H1 (cell line): ENCODE data around the gene PGAM5. TPM values are rescaled to one million over a fixed set of nuclear protein-coding genes. Genes with fewer than 3 reads are reported as not detected.

ENCODE experiments used
- CTCF ChIA-PET: fragments of 300-600 bp; sonication (Branson Sonifier 250); formaldehyde crosslinking; loops from one replicate; lab custom pipeline; 2021; ENCODE audit not compliant: partially characterized antibody; lab: Charles Lee
- POLR2A ChIA-PET: fragments of 300-600 bp; sonication (Branson Sonifier 250); formaldehyde crosslinking; loops from one replicate; lab custom pipeline; 2021; ENCODE audit warnings: inconsistent platforms; ENCODE audit not compliant: partially characterized antibody; lab: Charles Lee
- DNase-seq, 2 experiments: peaks; one replicate each; pipeline versions ENCODE4 v3.0.0 to v3.0.0-alpha.2; 2010 to 2022; ENCODE audit warnings: low spot score in 2 of 2, low read depth in 1 of 2, mixed read lengths in 1 of 2
- FAIRE-seq: peaks from 2 replicates; lab custom pipeline; 2011; peaks lifted over from hg19 to GRCh38; lab: Jason Lieb, UNC
- H2AFZ ChIP-seq: 2 replicates; pipeline ENCODE4 v1.8.1; 2012; ENCODE audit warnings: low read length, inconsistent platforms
- H2AK5ac ChIP-seq: 2 replicates; pipeline ENCODE4 v1.6.1; 2013; ENCODE audit warnings: low read depth, low read length
- H2BK120ac ChIP-seq: replicated peaks from 2 replicates; pipeline ENCODE3; 2013; ENCODE audit warnings: low read depth, low read length, inconsistent platforms
- H2BK12ac ChIP-seq: 2 replicates; pipeline ENCODE4 v1.6.1; 2013; ENCODE audit warnings: low read depth, low read length
- H2BK15ac ChIP-seq: 2 replicates; pipeline ENCODE4 v1.6.1; 2013; ENCODE audit warnings: low read length
- H2BK20ac ChIP-seq: 2 replicates; pipeline ENCODE4 v1.6.1; 2013; ENCODE audit warnings: low read length
- H2BK5ac ChIP-seq: 2 replicates; pipeline ENCODE4 v1.6.1; 2013; ENCODE audit warnings: low read depth, low read length
- H3K14ac ChIP-seq: 2 replicates; pipeline ENCODE4 v1.6.1; 2013; ENCODE audit warnings: inconsistent platforms; ENCODE audit not compliant: insufficient read length
- H3K18ac ChIP-seq: 2 replicates; pipeline ENCODE4 v1.6.1; 2013; ENCODE audit warnings: low read length; ENCODE audit errors: extremely low read depth
- H3K23ac ChIP-seq: 2 replicates; pipeline ENCODE4 v1.6.1; 2013; ENCODE audit warnings: inconsistent platforms; ENCODE audit not compliant: insufficient read length
- H3K23me2 ChIP-seq: 2 replicates; pipeline ENCODE4 v1.6.1; 2013; ENCODE audit warnings: low read depth, low read length
- H3K27ac ChIP-seq: 2 replicates; pipeline ENCODE4 v1.6.1; 2011; ENCODE audit warnings: low read depth, low read length, inconsistent platforms
- H3K27me3 ChIP-seq, 4 experiments: replicated peaks in 1 of 4; 1 replicate in 1 of 4; 2 replicates in 3 of 4; pipeline versions ENCODE4 v1.6.1 to v1.8.1; 2011 to 2013; ENCODE audit warnings: low read length in 3 of 4, mild to moderate bottlenecking in 3 of 4, inconsistent platforms in 2 of 4, mixed read lengths in 2 of 4, moderate library complexity in 1 of 4; ENCODE audit not compliant: control insufficient read depth in 3 of 4, insufficient read depth in 3 of 4; ENCODE audit errors: extremely low read depth in 1 of 4
- H3K36me3 ChIP-seq, 4 experiments: 2 replicates each; pipeline versions ENCODE4 v1.6.1 to v1.8.1; 2011 to 2013; ENCODE audit warnings: mild to moderate bottlenecking in 4 of 4, low read length in 3 of 4, moderate library complexity in 2 of 4, control low read depth in 1 of 4, inconsistent platforms in 1 of 4; ENCODE audit not compliant: insufficient read depth in 4 of 4, control insufficient read depth in 2 of 4
- H3K4ac ChIP-seq: replicated peaks from 2 replicates; pipeline ENCODE3; 2013; ENCODE audit warnings: low read length, low read depth, mixed read lengths, inconsistent platforms; ENCODE audit not compliant: insufficient read length
- H3K4me1 ChIP-seq, 4 experiments: replicated peaks in 1 of 4; 1 replicate in 1 of 4; 2 replicates in 3 of 4; pipeline versions ENCODE4 v1.6.1 to v1.8.1; 2011 to 2013; ENCODE audit warnings: low read length in 3 of 4, inconsistent platforms in 2 of 4, mixed read lengths in 1 of 4; ENCODE audit not compliant: insufficient read depth in 4 of 4, control insufficient read depth in 3 of 4
- H3K4me2 ChIP-seq, 2 experiments: 2 replicates each; pipeline versions ENCODE4 v1.6.1 to v1.8.1; 2011 to 2013; ENCODE audit warnings: low read depth in 2 of 2, low read length in 2 of 2, control low read depth in 1 of 2, inconsistent platforms in 1 of 2, mild to moderate bottlenecking in 1 of 2; ENCODE audit not compliant: insufficient read depth in 1 of 2
- H3K4me3 ChIP-seq, 4 experiments: fragments of 200-600, 300-600 bp in 1 of 4; sonication (generic), shearing (Covaris generic), sonication (Bioruptor Twin) in 1 of 4; 2 replicates each; pipeline versions ENCODE4 v1.5.1 to v1.8.1; 2011 to 2016; ENCODE audit warnings: low read length in 4 of 4, low read depth in 3 of 4, control low read depth in 2 of 4, inconsistent platforms in 2 of 4, mild to moderate bottlenecking in 2 of 4, mixed read lengths in 1 of 4, moderate library complexity in 1 of 4; ENCODE audit not compliant: insufficient read depth in 2 of 4; ENCODE audit errors: extremely low read depth in 1 of 4
- H3K56ac ChIP-seq: replicated peaks from 2 replicates; pipeline ENCODE3; 2013; ENCODE audit warnings: low read depth, mild to moderate bottlenecking, mixed read lengths, low read length, inconsistent platforms; ENCODE audit not compliant: insufficient read length
- H3K79me1 ChIP-seq: 2 replicates; pipeline ENCODE4 v1.6.1; 2013; ENCODE audit warnings: low read depth, low read length, control low read depth
- H3K79me2 ChIP-seq, 2 experiments: 2 replicates each; pipeline versions ENCODE4 v1.6.1 to v1.8.1; 2012 to 2013; ENCODE audit warnings: low read length in 2 of 2, mild to moderate bottlenecking in 2 of 2, inconsistent platforms in 1 of 2; ENCODE audit not compliant: insufficient read depth in 2 of 2, control insufficient read depth in 1 of 2
- H3K9ac ChIP-seq, 4 experiments: replicated peaks in 1 of 4; 1 replicate in 1 of 4; 2 replicates in 3 of 4; pipeline versions ENCODE4 v1.6.1 to v1.8.1; 2011 to 2013; ENCODE audit warnings: low read depth in 3 of 4, low read length in 3 of 4, control low read depth in 2 of 4, mild to moderate bottlenecking in 2 of 4, moderate library complexity in 2 of 4, inconsistent platforms in 1 of 4; ENCODE audit errors: extremely low read depth in 1 of 4
- H3K9me3 ChIP-seq, 2 experiments: 2 replicates each; pipeline versions ENCODE4 v1.6.1 to v1.8.1; 2012 to 2013; ENCODE audit warnings: mild to moderate bottlenecking in 2 of 2, moderate library complexity in 2 of 2, control low read depth in 1 of 2, inconsistent platforms in 1 of 2, low read depth in 1 of 2, low read length in 1 of 2, mixed read lengths in 1 of 2; ENCODE audit not compliant: insufficient read depth in 2 of 2
- H4K20me1 ChIP-seq, 2 experiments: replicated peaks in 1 of 2; 2 replicates each; pipeline versions ENCODE3 to v1.8.1; 2011 to 2013; ENCODE audit warnings: inconsistent platforms in 2 of 2, low read length in 2 of 2, mild to moderate bottlenecking in 1 of 2; ENCODE audit not compliant: insufficient read depth in 2 of 2, control insufficient read depth in 1 of 2
- H4K5ac ChIP-seq: 2 replicates; pipeline ENCODE4 v1.6.1; 2013; ENCODE audit warnings: low read length, low read depth, mixed read lengths, inconsistent platforms; ENCODE audit not compliant: insufficient read length
- H4K8ac ChIP-seq: 2 replicates; pipeline ENCODE4 v1.8.0; 2013; ENCODE audit warnings: mild to moderate bottlenecking, moderate library complexity, low read length, inconsistent platforms; ENCODE audit not compliant: insufficient read depth; ENCODE audit errors: extremely low read depth
- H4K91ac ChIP-seq: replicated peaks from 2 replicates; pipeline ENCODE3; 2013; ENCODE audit warnings: low read length, mixed read lengths, inconsistent platforms; ENCODE audit not compliant: insufficient read length
- EZH2 ChIP-seq: fragments of 200-600 bp; sonication (generic); IDR thresholded peaks from 2 replicates; pipeline ENCODE4 v1.7.1; 2012; ENCODE audit warnings: low read depth, mild to moderate bottlenecking, moderate library complexity, low read length, inconsistent platforms; ENCODE audit not compliant: severe bottlenecking
- GABPA ChIP-seq: IDR thresholded peaks from 2 replicates; pipeline ENCODE4 v1.6.1; 2011; ENCODE audit warnings: mild to moderate bottlenecking, low read length, moderate library complexity, borderline replicate concordance; ENCODE audit not compliant: insufficient read depth
- GTF2F1 ChIP-seq: IDR thresholded peaks from 2 replicates; pipeline ENCODE4 v1.6.1; 2012; ENCODE audit warnings: low read depth, low read length, improper control_type of control experiment, borderline replicate concordance
- HDAC2 ChIP-seq, 2 experiments: fragments of 300-600 bp in 1 of 2; sonication (generic) in 1 of 2; IDR thresholded peaks; 2 replicates each; pipeline ENCODE4 v1.6.1; 2011 to 2012; ENCODE audit warnings: low read depth in 2 of 2, low read length in 2 of 2, mild to moderate bottlenecking in 2 of 2, moderate library complexity in 2 of 2, borderline replicate concordance in 1 of 2, inconsistent platforms in 1 of 2
- KDM1A ChIP-seq: fragments of 200-600, 300-600 bp; sonication (generic); IDR thresholded peaks from 2 replicates; pipeline ENCODE4 v1.7.1; 2016; ENCODE audit warnings: mild to moderate bottlenecking, low read length, borderline replicate concordance
- NANOG ChIP-seq: IDR thresholded peaks from 2 replicates; pipeline ENCODE4 v1.6.1; 2011; ENCODE audit warnings: low read length, low read depth, mild to moderate bottlenecking, inconsistent platforms; ENCODE audit not compliant: insufficient read depth, poor library complexity, severe bottlenecking
- POLR2A ChIP-seq, 2 experiments: IDR thresholded peaks; 1 replicate in 1 of 2; 2 replicates in 1 of 2; pipeline ENCODE4 v1.6.1; 2011; ENCODE audit warnings: low read depth in 2 of 2, low read length in 2 of 2, mild to moderate bottlenecking in 2 of 2; ENCODE audit errors: control extremely low read depth in 1 of 2
- POLR2AphosphoS5 ChIP-seq: IDR thresholded peaks from 2 replicates; pipeline ENCODE4 v1.6.1; 2011; ENCODE audit warnings: low read depth, low read length
- RBBP5 ChIP-seq: IDR thresholded peaks from 2 replicates; pipeline ENCODE4 v1.7.1; 2012; ENCODE audit warnings: low read depth, mild to moderate bottlenecking, inconsistent platforms, low read length, moderate library complexity, borderline replicate concordance
- RXRA ChIP-seq: IDR thresholded peaks from 2 replicates; pipeline ENCODE4 v1.6.1; 2011; ENCODE audit warnings: low read depth, mild to moderate bottlenecking, low read length, moderate library complexity; ENCODE audit not compliant: insufficient read depth
- SIX5 ChIP-seq: IDR thresholded peaks from 2 replicates; pipeline ENCODE4 v1.6.1; 2011; ENCODE audit warnings: mild to moderate bottlenecking, low read depth, low read length
- YY1 ChIP-seq: IDR thresholded peaks from 2 replicates; pipeline ENCODE4 v1.6.1; 2011; ENCODE audit warnings: low read depth, mild to moderate bottlenecking, low read length
- WGBS, 2 experiments: shearing (Covaris generic) in 1 of 2; methylation state at CpG; one replicate each; pipeline versions ENCODE4 v1.1.6 to v1.1.7; 2013 to 2015; ENCODE audit warnings: low lambda C conversion rate in 2 of 2, mixed read lengths in 2 of 2, inconsistent platforms in 1 of 2, low coverage in 1 of 2, missing lambda C conversion rate in 1 of 2; ENCODE audit not compliant: insufficient replicate concordance in 2 of 2, insufficient coverage in 1 of 2, insufficient read length in 1 of 2; ENCODE audit errors: extremely low coverage in 1 of 2, missing lambda C conversion rate in 1 of 2; 5-methylcytosine and 5-hydroxymethylcytosine counted together
- polyA plus RNA-seq, 7 experiments: library from polyadenylated mRNA; depleted of rRNA in 3 of 7; stranded (reverse) in 5 of 7; unstranded in 2 of 7; fragments of >200 nt in 5 of 7; fragments of 200-250 nt in 2 of 7; gene quantifications; 1 replicate in 5 of 7; 2 replicates in 1 of 7; 4 replicates in 1 of 7; pipeline versions ENCODE4 v1.2.1 to v1.2.3, GENCODE V29; 2011 to 2013; ENCODE audit warnings: missing spikeins in 2 of 7, mixed read lengths in 2 of 7
- total RNA-seq: library from RNA; stranded (reverse); fragmentation: NEBNext Ultra II Directional; extraction: Animal tissue kit (Norgen Biotek cat#: 25700); gene quantifications from 2 replicates; pipeline ENCODE4 v1.2.1, GENCODE V29; 2021
- TF ChIP-seq, protein P1 (sequence below): IDR thresholded peaks from 2 replicates; pipeline ENCODE4 v1.6.1; 2012; ENCODE audit warnings: inconsistent platforms

The PGAM5 gene
- total and polyA plus RNA-seq, 2 of the 8 experiments (the other 6 are each of a cell fraction or from before 2014, with no cell fraction given) = 66.4 to 84.0 TPM

DNA sequence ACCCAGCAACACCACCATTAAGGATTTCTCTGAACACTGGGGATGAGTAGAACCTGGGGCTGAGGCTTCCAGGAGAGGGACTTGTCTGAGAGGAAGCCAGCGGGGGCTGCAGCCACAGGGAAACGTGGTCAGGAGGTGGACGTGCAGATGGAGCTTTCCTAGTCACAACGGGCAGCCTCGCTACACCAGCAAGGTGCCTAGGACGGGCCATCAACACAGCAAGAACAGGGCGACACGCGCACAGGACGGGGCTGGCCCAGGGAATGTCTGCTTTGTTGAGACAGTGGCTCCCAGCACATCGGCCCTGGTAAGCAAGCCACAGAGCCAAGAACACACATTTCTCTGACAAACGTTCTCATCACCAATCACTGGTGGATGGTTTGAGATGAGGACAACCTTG lies 25.7 kb downstream of the PGAM5 start:
- Histone ChIP-seq H3K4me1 (no peaks in the 10 kb centered on the region), H3K9ac (no peak overlapping the region), H2BK15ac (no peak overlapping the region), H3K56ac (no peak overlapping the region), H2BK120ac (no peak overlapping the region), H3K18ac (no peak overlapping the region), H3K23ac (no peak overlapping the region), H3K79me1 (no peaks in the 10 kb centered on the region), H3K27me3 (no peaks in the 10 kb centered on the region), H4K20me1 (peaks cover 9 to 15% of the 10 kb centered on the region in 2 experiments), H3K79me2 (no peaks in the 10 kb centered on the region), H3K14ac (no peak overlapping the region), H2BK5ac (no peak overlapping the region), H3K23me2 (no peaks in the 10 kb centered on the region), H3K9me3 (no peaks in the 10 kb centered on the region), H4K8ac (peak overlapping the region; percentile 51; the same call in 1 of the 2 replicates), H3K4me2 (no peak overlapping the region), H3K27ac (no peak overlapping the region), H4K5ac (no peak overlapping the region), H3K4me3 (no peak overlapping the region), H2BK20ac (no peak overlapping the region), H2AFZ (no peak overlapping the region), H2AK5ac (no peak overlapping the region), H4K91ac (no peak overlapping the region), H3K36me3 (peaks cover 56 to 88% (median 83%) of the 10 kb centered on the region in 4 experiments), H3K4ac (no peak overlapping the region), H2BK12ac (no peak overlapping the region)
- WGBS, 2 experiments = 92% methylated on average over 12 of the region's 12 CpGs; no CpG with 5 or more reads in 1 of the 2 experiments
- DNase-seq (no peak), FAIRE-seq (no peak)
- POLR2A ChIA-PET = interaction anchor here (1.1 to 1.5 kb wide), 4 partner anchors 10 to 25 kb away, joined by 3 to 5 read pairs (median 3); partner anchors contain the start of gene ANKLE2
- CTCF ChIA-PET = interaction anchor here (0.8 kb wide), 1 partner anchor 98 kb away, joined by 4 read pairs; no protein-coding TSS in a partner anchor
- TF ChIP-seq GTF2F1 = no peak
- no peak for TF ChIP-seq KDM1A
- TF ChIP-seq POLR2A (IDR thresholded peaks at IDR 0.05; ENCODE audit: control extremely low read depth in 1 of 2, low read depth in 2 of 2, low read length in 2 of 2) = no peak
- no peak for TF ChIP-seq RXRA
- TF ChIP-seq HDAC2 (IDR thresholded peaks at IDR 0.05; ENCODE audit: borderline replicate concordance in 1 of 2, low read depth in 2 of 2, low read length in 2 of 2) = no peak
- TF ChIP-seq SIX5 = no peak
- TF ChIP-seq, protein P1, sequence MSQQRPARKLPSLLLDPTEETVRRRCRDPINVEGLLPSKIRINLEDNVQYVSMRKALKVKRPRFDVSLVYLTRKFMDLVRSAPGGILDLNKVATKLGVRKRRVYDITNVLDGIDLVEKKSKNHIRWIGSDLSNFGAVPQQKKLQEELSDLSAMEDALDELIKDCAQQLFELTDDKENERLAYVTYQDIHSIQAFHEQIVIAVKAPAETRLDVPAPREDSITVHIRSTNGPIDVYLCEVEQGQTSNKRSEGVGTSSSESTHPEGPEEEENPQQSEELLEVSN = no peak
- no peak for TF ChIP-seq NANOG
- no peak for TF ChIP-seq EZH2
- no peak for TF ChIP-seq YY1
- no peak for TF ChIP-seq RBBP5
- TF ChIP-seq GABPA = no peak
- TF ChIP-seq POLR2AphosphoS5 = no peak
